Colonic mucosa (tissue), 4 donors: Measurements from ENCODE around the gene PCYT1A. TPM values are rescaled to one million over a fixed set of nuclear protein-coding genes. Genes with fewer than 3 reads are reported as not detected.

ENCODE experiments used
- DNase-seq: peaks from one replicate; pipeline ENCODE4 v3.0.0-alpha.2; 2020
- H3K27ac ChIP-seq: fragments of 200-600 bp; one replicate; pipeline ENCODE4 v1.8.0; 2021
- H3K27me3 ChIP-seq: fragments of 200-600 bp; one replicate; pipeline ENCODE4 v1.8.0; 2021
- H3K36me3 ChIP-seq: fragments of 200-600 bp; one replicate; pipeline ENCODE4 v1.8.0; 2021
- H3K4me1 ChIP-seq: fragments of 200-600 bp; one replicate; pipeline ENCODE4 v1.8.0; 2021; ENCODE audit warnings: mild to moderate bottlenecking
- H3K4me3 ChIP-seq: fragments of 200-600 bp; one replicate; pipeline ENCODE4 v1.8.0; 2021
- H3K9ac ChIP-seq, 2 donors: one replicate each; pipeline ENCODE4 v1.7.0; 2013; ENCODE audit warnings: control low read depth in 2 of 2, low read depth in 2 of 2, low read length in 2 of 2
- H3K9me3 ChIP-seq: fragments of 200-600 bp; one replicate; pipeline ENCODE4 v1.8.0; 2021
- intact Hi-C: fragments of 100-400 bp; cut with DNase I; formaldehyde crosslinking; loops from one replicate; pipeline ENCODE4 v1.14.1; 2022
- total RNA-seq, 2 donors: library from RNA; stranded (reverse); fragmentation: NEBNext Ultra II Directional in 1 of 2; extraction: Animal tissue kit (Norgen Biotek cat#: 25700) in 1 of 2; gene quantifications; one replicate each; pipeline ENCODE4 v1.2.1, GENCODE V29; 2021
- TF ChIP-seq, protein P1 (sequence below): fragments of 200-600 bp; IDR thresholded peaks from one replicate; pipeline ENCODE4 v1.8.0; 2022; ENCODE audit warnings: antibody characterized with exemption, mild to moderate bottlenecking
- donor health status: healthy.
- donor health status: DM: no; HTN: no; CAD: no.
- donor health status: DM: no; HTN: no; CAD: no.

The PCYT1A gene
- total RNA-seq, 2 donors from 2014 or later: 56.1 to 61.5 TPM

DNA sequence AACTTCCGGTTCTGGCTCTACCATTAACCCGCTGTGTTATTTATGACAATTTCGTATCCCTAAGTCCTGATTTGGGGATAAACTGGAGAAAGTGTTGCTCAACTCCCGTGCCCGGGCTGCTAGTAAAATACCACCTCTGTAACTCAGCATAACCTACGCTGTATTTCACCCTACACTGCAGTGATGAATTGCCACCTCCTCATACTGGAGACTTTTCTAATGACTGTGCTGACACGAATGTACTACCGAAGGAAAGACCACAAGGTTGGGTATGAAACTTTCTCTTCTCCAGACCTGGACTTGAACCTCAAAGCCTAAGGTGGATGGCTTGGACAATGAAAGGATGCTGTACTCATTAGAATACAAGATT lies 54.7 kb downstream of the PCYT1A start:
- intact Hi-C loops: no loop called here

DNA sequence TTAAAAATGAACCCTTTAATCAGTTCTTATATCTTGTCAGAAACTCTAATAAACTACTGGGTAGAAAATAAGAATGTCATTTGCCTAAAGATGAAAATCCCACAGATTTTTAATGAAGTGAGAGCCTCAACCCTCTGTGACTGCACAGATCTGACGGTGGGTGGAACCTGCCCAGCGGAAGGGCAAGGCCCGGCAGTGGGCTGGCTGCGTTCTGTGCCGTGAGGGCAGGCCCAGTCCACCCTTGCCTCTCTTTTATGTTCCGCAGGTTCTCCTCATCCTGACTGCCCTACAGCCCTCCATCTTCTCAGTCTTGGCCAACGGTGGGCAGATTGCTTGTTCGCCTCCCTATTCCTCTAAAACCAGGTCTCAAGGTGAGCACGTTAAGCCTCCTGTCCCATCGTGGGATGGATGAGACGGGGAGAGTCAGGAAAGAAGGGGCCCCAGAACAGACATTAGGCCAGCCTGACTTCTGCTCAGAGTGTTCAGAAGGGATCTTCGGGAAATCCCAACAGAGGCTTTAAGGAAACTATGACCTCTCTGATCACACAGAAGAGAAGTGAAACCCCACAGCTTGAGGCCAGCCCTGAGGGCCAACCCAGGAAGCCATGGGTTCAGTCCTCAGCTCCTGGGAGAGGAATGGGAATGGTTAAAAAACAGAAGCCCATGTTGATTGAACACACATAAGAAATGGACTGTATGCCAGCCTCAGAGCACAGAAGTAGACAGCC lies 55.2 kb downstream of the PCYT1A start:
- H3K27me3 ChIP-seq: no peaks in the 10 kb centered on the region
- H3K27ac ChIP-seq: no peak overlapping the region
- no peaks in the 10 kb centered on the region for H3K9me3 ChIP-seq
- intact Hi-C loops: no loop called here
- H3K36me3 ChIP-seq: no peaks in the 10 kb centered on the region
- no peak overlapping the region for H3K4me3 ChIP-seq
- no peak for DNase-seq
- TF ChIP-seq, protein P1, sequence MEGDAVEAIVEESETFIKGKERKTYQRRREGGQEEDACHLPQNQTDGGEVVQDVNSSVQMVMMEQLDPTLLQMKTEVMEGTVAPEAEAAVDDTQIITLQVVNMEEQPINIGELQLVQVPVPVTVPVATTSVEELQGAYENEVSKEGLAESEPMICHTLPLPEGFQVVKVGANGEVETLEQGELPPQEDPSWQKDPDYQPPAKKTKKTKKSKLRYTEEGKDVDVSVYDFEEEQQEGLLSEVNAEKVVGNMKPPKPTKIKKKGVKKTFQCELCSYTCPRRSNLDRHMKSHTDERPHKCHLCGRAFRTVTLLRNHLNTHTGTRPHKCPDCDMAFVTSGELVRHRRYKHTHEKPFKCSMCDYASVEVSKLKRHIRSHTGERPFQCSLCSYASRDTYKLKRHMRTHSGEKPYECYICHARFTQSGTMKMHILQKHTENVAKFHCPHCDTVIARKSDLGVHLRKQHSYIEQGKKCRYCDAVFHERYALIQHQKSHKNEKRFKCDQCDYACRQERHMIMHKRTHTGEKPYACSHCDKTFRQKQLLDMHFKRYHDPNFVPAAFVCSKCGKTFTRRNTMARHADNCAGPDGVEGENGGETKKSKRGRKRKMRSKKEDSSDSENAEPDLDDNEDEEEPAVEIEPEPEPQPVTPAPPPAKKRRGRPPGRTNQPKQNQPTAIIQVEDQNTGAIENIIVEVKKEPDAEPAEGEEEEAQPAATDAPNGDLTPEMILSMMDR: no peak
- no peaks in the 10 kb centered on the region for H3K4me1 ChIP-seq
- no peak overlapping the region for H3K9ac ChIP-seq

More for the DNA sequence above, 54.7 kb downstream of the PCYT1A start:
- H3K9ac ChIP-seq: no peak overlapping the region
- DNase-seq: no peak
- no peak overlapping the region for H3K27ac ChIP-seq
- H3K4me3 ChIP-seq: no peak overlapping the region
- no peaks in the 10 kb centered on the region for H3K36me3 ChIP-seq
- H3K27me3 ChIP-seq: no peaks in the 10 kb centered on the region
- TF ChIP-seq, protein P1: no peak
- no peaks in the 10 kb centered on the region for H3K9me3 ChIP-seq
- no peaks in the 10 kb centered on the region for H3K4me1 ChIP-seq

GRCh38 chr3:196227629-196228493 lies 59.7 kb downstream of the PCYT1A start:
- DNase-seq: no peak
- no peak overlapping the region for H3K27ac ChIP-seq

DNA sequence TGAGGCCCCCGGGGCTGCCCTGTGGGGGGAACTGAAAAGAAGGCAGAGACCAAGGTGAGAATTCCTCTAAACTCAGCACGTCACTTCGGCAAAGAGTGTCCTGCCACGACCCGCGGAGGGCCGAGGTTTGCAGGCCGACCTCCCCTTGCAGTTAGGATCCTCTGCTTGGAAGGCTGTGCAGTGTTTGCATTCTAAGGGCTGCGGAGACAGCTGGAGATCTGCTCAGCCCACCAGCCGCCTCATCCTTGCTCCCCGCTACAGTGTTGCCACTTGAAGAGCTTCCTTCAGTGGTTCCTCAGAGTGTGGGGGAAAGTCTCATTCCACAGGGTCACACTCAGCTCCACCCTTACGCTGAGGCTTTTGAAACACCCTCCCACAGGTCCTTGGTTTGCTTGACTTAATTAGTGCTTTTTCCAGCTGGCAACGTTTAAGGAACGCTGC lies 60.4 kb downstream of the PCYT1A start:
- Histone ChIP-seq H3K36me3 (no peaks in the 10 kb centered on the region), H3K4me1 (no peaks in the 10 kb centered on the region), H3K9ac (no peak overlapping the region), H3K9me3 (no peaks in the 10 kb centered on the region), H3K27me3 (no peaks in the 10 kb centered on the region), H3K27ac (no peak overlapping the region), H3K4me3 (no peak overlapping the region)
- TF ChIP-seq, protein P1: no peak
- intact Hi-C loops: no loop called here
- DNase-seq: no peak

More at GRCh38 chr3:196227629-196228493, 59.7 kb downstream of the PCYT1A start:
- no peaks in the 10 kb centered on the region for H3K9me3 ChIP-seq
- H3K9ac ChIP-seq: no peak overlapping the region
- H3K4me1 ChIP-seq: no peaks in the 10 kb centered on the region
- no peak overlapping the region for H3K4me3 ChIP-seq
- TF ChIP-seq, protein P1: no peak
- no peaks in the 10 kb centered on the region for H3K27me3 ChIP-seq
- no peaks in the 10 kb centered on the region for H3K36me3 ChIP-seq
- intact Hi-C loops: no loop called here

DNA sequence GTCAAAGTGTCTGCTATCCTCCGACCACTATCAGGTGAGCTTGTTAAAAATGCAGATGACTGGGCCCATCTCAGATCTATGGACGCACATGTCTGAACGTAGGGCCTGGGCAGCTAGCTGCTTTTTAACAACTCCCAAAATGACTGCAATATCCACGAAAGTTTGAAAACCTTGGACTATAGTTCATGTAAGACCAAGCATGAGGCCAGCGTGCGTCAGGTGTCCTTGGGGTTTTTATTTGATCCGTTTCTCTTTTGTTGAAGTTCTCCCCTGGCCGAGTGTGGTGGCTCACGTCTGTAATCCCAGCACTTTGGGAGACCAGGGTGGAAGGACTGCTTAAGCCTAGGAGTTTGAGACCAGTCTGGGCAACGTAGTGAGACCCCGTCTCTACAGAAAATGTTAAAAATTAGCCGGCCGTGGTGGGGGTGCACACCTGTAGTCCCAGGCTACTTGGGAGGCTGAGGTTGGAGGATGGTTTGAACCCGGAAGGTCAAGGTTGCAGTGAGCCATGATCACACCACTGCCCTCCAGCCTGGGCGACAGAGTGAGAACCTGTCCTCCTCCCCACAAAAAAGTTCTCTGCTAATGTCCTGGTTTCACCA lies 61.7 kb downstream of the PCYT1A start:
- Histone ChIP-seq H3K4me3 (no peak overlapping the region), H3K4me1 (no peaks in the 10 kb centered on the region), H3K27me3 (no peaks in the 10 kb centered on the region), H3K9me3 (no peaks in the 10 kb centered on the region), H3K27ac (no peak overlapping the region), H3K36me3 (no peaks in the 10 kb centered on the region), H3K9ac (no peak overlapping the region)
- DNase-seq: no peak
- TF ChIP-seq, protein P1: no peak
- intact Hi-C loops: no loop called here
